NCI-H748 (cell line): Measurements from ENCODE around the gene XYLT1.
"Not testable (repeated sequence)": the region's sequence is repeated elsewhere in the genome, so short reads cannot be mapped to it uniquely, and the experiment has no call there.

Experiments
- DNase-seq: peaks from one replicate; lab custom pipeline; 2025; ENCODE audit not compliant: unreplicated experiment; lab: John Stamatoyannopoulos, UW

The XYLT1 gene

DNA sequence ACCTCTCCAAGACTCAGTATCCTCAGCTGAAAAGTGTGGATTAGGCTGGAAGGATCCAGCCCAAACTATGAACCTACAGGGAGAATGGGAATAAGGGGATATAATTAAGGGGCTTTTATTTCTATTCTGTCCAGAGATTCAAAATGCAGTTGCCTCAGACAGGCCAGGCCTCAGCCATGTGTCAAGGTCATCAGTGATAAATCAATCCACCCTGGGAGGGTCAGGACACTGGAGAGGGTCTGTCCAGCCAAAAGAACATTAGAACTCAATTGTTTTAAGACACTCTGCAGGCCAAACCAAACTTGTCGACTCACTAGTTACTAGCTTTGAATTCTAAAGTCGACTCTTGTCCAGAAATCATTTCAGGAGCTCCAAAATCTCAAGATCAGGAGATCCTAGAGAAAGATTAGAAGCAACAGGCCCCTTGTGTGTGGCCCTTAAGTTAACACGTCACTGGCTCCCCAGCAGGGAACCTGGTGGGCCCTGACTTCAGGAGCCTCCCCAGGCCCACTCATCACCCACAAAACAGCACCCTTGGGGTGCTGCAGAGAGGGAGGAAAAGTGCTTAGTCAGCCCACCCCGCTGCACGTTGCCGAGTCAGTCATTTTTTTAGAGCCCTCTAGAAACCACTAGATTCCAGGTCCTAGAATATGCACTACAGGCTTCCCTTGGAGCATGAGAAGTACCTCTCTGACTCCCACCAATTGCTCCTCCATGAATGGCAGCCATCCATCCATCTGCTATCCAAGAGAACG lies 156.8 kb downstream of the XYLT1 start:
- no peak for DNase-seq

DNA sequence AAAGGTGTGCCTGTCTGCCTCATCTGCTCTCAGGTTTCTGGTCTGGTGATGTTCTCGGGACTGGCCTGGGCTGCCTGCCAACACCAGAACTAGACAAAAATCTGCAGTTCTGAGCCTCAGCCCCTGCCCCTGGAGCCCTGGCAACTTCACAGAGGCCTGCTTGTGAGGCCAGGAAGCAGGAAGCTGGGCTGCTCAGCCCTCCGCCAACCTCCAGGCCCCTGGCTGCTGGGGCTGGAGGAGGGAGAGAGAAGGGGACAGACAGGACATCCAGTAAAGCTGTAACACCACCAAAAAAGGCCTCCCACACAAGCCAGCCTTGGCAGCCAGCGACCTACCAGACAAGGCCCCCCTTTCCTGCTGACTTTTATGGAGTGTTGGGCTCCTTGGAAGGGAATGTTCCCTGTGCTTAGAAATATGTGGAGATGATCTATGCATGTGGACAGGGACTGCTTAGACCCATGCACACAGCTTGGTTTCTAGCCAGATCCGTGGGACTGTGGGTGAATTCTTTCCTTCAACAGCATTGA lies 157.6 kb downstream of the XYLT1 start:
- no peak for DNase-seq

DNA sequence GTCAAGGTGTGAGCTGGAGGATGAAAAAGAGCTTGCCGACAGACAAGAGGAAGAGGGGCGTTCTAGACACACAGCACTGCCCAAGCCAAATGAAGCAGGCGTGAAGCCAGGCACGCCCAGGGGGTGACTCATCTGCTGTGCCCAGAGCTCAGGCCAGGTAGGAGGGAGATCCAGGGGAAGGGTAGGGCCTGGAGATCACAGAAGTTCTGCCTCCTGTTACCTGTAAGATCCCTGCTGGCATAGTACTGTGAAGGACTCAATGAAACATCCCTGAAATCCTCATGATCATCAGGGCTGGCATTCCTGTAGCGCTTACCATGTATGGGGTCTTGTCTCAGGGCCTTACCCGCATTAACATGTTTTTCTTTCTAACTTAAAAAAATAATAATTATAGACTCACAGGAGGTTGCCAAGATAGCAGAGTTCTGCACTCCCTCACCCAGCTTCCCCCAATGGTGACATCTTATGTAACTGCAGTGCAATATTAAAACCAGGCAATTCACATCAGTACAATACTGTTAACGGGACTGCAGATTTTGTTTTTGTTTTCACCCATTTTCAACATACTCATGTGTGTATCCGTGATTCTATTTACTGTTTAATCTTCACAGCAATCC lies 158.6 kb downstream of the XYLT1 start:
- DNase-seq, result no peak

GRCh38 chr16:17311333-17312093 lies 159.2 kb downstream of the XYLT1 start:
- DNase-seq, result no peak

GRCh38 chr16:17309510-17309909 lies 161.2 kb downstream of the XYLT1 start:
- no peak for DNase-seq

DNA sequence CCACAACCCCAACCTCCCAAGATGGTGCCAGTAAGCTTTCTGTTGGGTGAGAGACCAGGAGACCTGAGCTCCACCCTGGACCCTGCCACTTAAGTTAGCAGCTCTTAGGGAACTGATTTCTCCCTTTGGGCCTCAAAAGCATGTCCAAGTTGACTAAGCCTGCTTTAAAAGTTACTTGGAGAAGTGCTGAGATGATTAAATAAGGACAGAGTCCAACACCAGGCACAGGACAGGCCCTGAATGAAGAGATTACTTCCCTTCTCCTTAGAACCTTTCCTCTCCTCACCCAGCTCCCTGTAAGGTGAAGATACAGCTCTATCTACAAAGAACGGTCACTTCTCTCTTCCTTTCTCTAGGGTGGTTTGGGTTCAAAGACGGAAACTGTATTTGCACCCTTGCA lies 162.6 kb downstream of the XYLT1 start:
- no peak for DNase-seq

GRCh38 chr16:17307504-17307903 lies 163.3 kb downstream of the XYLT1 start:
- DNase-seq, result no peak

DNA sequence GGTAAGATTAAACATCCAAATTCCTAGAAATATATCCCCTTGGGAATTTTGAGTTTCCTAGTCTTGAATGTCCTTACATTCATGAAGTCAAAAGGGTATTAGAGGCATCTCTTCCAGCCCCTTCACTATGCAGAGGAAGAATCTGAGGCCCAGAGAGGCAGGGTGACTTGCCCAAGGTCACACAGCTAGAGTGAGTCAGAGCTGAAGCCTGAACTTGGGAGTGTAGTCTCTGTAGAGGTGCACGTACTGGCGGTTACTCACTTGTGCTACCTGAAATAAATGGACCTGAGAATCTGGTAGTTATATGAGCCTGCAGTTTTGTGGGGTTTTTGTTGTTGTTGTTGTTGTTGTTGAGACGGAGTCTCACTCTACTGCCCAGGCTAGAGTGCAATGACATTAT lies 164.0 kb downstream of the XYLT1 start:
- no peak for DNase-seq

GRCh38 chr16:17306211-17306610 lies 164.5 kb downstream of the XYLT1 start:
- DNase-seq, result not testable (repeated sequence)

GRCh38 chr16:17305694-17306093 lies 165.1 kb downstream of the XYLT1 start:
- DNase-seq, result no peak

GRCh38 chr16:17304491-17305119 lies 166.2 kb downstream of the XYLT1 start:
- DNase-seq, result peak; percentile 6

- no peak for DNase-seq
These were observed 166.7 kb downstream of the XYLT1 start for GRCh38 chr16:17304106-17304490.

GRCh38 chr16:17303101-17303500 lies 167.7 kb downstream of the XYLT1 start:
- no peak for DNase-seq

- no peak for DNase-seq
These were observed 168.1 kb downstream of the XYLT1 start for GRCh38 chr16:17302620-17303019.

DNA sequence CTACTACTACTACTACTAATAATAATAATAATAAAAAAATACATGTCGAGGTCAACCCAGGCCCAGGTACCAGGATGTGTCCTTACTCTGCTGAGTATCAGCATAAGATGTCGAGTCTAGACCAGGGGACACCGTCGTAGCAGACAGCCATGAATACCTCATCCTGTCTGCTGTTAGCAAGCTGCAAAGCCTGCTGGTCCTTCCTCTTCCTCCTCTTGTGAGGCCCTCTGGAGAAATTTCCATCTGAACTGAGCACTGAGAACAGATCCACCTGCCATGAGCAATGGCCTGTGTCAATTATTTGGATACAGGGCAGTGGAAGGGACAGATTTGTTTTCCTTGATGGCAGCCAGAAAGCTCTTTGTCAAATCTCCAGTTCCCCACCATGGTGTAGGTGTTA lies 168.5 kb downstream of the XYLT1 start:
- DNase-seq, result no peak

- DNase-seq, result no peak
These were observed 169.1 kb downstream of the XYLT1 start for GRCh38 chr16:17301593-17302135.

- no peak for DNase-seq
These were observed 169.6 kb downstream of the XYLT1 start for GRCh38 chr16:17301184-17301583.

DNA sequence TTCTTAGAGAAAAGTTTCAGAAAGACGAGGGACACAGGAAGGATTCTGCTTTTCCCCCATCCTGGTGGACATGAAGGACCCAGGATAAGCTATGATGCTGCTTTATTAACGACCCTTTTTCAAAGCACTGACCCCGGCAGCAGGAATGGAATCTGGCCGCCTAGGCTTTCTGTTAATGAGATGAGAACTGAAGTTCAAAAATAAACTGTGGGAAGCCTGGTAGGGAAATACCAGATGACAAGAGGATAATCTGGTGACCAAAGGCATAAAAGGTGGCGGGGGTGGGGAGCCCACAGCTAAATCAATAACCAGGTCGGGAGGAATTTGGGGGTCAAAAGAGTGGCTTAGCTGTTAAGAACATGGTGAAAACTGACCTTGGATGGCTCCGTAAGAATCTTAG lies 171.0 kb downstream of the XYLT1 start:
- no peak for DNase-seq

GRCh38 chr16:17298238-17298637 lies 172.5 kb downstream of the XYLT1 start:
- DNase-seq, result no peak

DNA sequence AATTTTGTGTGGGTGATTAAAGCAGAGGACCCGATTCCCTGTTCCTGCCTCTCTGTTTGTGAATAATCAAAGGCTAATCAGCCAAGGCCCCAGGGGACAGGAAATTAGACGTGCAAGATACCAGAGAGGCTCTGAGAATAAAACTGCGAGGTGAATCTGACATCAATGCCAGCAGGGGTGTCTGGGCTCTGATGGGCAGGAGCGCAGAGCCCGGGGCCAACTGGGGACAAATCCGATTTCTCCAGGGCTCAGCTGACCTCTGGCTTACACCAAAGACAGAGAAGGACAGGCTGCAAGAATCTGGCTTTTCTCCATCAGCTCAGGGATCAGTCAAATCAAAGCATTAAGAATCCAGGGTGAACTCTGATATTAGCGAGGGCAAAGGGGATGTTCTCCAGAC lies 174.3 kb downstream of the XYLT1 start:
- no peak for DNase-seq

- DNase-seq, result no peak
These were observed 174.8 kb downstream of the XYLT1 start for GRCh38 chr16:17295948-17296347.
